CD4-positive, alpha-beta T cell treated with Interleukin-2 at 100 ng/mL for 4 hours (primary cell): ENCODE results near the gene RHOC.
A peak's percentile ranks its signal among the peaks of the same experiment; 100 is the strongest.

Experiments used
- DNase-seq: peaks from one replicate; pipeline ENCODE4 v3.0.0-alpha.2; 2020; ENCODE audit warnings: low spot score

Gene RHOC

DNA sequence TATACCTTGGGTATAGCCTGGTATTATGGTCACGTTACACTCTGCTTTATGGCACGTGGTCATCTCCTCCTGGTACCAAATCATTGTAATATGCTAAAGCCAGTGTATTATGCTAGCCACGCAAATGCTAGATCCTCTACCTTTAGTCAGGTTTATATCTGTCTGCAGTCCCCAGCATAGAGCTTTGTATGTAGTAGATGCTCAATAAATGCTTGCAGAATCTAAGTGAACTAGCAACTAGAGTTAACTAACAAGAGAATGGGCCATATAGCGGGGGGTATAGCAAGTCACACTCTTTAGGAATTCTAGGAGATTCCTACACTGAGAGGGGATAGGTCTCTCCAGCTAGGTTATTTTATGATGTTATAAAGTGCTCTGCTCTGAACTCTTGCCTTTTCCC is 29.4 kb downstream of the RHOC start:
- no peak for DNase-seq

- no peak for DNase-seq
Observed at GRCh38 chr1:112676543-112676942, 30.4 kb downstream of the RHOC start.

GRCh38 chr1:112675728-112676381 is 31.1 kb downstream of the RHOC start:
- no peak for DNase-seq

DNA sequence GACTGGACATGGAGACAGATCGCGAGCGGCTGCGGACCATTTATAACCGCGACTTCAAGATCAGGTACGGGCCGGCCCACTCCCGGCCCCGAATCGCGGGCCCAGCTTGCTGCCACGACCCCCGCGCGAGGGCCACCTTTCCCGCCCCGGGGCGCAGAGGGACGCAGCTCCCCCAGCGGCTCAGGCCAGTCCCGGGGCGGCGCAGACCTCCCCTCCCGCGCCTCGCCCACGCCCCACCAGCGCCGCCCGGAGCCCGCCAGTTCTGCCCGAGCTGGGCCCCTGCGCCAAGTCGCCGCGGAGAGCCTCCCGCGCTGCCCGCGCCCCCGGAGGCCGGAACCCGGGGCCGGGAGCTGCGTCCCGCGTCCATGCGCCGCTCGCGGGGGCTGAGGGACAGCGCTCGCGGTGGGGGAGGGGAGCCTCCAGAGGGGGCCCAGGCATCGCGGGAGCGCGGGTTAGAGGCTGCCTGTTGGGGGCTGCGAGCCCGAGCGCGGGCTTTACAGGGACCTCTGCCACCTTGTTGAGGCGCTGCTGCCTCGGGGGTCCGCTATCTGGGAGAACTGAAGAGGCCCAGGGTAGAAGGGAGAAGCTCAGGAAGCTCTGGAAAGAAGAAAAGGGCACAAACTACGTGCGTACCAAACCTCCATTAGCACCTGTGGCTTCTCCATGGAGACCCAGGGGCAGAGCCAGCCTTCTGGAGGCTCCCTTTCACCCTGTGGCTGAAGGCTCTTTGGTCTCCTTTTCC is 31.8 kb downstream of the RHOC start:
- DNase-seq = peak; percentile 21

- peak; percentile 59 for DNase-seq
Observed at GRCh38 chr1:112674440-112674985, 32.4 kb downstream of the RHOC start, which contains the start of gene MOV10. MOV10 (plus strand) TSS chr1:112674659; CDS start chr1:112674913, 254 bp downstream.

DNA sequence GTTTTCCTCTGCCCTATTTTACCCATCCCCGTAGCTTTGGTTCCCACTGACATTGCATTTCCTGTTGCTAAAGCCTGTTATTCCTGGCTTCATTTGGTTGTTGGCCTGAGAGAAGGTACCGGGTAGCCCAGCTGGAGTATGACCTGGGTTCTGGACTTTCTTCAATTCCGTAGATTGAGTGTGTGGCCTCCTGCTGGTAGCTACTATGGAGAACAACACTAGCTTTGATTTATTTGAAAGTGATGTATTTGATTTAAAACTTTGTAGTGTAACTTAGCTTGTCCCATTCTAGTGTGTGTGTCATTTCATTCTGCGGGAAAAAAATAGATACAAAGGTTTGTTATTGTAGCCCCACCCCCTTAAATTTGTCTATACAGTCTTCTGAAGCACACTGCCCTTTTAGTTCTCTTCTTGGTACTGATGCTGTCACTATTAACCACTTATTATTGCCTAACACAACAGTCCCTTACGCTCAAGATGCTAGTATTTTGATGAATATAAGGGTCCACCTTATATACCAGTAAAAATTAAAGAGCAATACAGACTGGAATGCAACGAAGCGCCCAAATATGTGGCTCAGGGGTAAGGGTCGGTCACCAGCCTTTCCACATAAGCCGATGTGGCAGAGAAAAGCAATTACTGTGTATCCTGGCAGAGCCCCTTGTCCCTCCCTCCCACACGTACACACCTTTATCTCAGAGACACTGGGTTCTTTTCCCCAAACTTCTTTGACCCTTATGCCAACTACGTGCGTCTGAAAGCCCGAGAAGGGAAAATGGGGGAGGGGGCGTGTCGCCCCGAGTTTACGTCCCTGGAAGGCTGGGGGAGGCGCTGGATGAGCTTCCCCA is 33.1 kb downstream of the RHOC start:
- DNase-seq = peak; percentile 30

GRCh38 chr1:112672842-112673241 is 34.1 kb downstream of the RHOC start:
- no peak for DNase-seq

DNA sequence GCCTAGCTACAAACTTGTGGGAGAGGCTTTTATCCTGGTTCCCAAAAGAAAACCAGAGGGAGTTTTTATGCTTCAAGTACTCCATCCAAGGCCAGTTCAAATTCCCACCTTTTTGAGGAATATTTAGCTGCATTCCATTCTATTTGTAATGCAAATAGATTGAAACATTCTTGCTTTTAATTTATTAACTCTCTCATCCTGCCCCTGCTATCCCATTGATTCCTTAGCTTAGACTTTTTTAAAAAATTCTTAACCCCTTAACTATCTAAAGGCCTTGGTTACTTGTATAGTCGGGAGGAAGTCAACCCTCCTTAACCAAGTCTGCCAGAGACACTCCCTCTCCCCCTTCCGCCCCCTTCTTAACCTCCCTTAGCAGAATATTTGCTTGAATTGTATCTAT is 34.9 kb downstream of the RHOC start:
- DNase-seq = no peak

GRCh38 chr1:112666946-112667345 is 40.0 kb downstream of the RHOC start:
- DNase-seq = no peak

- DNase-seq = no peak
Observed at GRCh38 chr1:112665857-112666256, 41.1 kb downstream of the RHOC start.

DNA sequence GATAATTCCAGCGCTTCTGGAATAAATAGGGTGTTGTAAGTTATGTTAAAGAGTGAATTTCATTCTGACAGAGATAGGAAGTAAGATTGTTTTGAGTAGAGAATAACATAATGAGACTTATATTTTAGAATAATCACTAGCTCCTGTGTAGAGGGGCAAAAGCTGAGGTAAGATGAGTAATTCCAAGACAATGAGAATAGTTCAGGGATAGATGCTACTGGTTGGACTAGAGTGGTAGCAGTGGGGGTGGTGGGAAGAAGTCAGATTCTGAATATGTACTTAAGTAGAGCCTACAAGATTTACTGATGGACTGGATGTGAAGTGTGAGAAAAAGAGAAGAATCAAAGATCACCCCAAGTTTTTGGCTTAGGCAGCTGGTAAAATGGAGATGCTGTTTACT is 55.7 kb downstream of the RHOC start:
- no peak for DNase-seq
